Measurements from ENCODE around the gene KRT33A. TPM values are rescaled to one million over a fixed set of nuclear protein-coding genes. Genes with fewer than 3 reads are reported as not detected.

KRT33A gene
- total and polyA plus RNA-seq, 2 of the 8 experiments (the other 6 are each of a cell fraction or from before 2014, with no cell fraction given) = not detected

DNA sequence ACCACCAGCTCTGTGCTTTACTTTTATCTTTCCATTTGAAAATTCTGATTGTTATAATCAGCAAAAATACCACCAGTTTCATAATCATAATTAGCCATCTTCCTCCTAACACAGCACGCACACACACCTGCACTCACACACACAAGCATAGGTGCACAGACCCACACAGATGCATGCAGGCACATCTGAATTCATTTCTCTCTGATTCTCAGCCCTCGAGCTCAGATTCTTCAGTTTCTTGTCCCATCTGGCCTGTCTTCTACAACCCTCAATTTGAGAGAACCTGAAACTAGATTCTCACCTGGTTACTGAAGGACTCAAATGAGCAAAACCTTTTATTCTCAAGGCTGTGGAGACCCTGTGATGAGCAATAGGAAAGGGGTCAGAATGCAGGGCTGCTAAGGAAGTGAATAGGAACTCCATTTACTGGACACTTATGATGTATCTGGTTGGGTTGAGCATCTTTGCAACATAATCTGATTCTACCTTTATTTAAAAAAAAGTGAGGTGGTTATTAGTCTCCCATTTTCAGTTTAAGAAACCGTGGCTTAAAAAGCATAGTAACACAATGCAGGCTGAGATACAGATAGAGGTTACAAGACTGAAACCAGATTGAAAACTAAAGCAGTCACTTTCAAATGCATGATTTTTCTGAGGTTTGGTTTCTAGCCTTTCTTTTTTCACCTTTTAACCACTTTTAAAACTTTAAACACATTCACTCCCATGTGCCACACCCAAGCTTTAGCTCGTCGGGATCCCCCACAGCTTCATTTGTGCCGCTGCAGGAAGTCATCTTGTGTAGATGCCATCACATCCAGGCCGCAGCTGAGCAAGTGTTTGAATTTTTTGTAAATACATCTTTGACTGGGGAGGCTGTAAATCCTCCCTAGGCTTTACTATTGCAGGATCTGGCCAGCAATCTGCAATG is 9.4 kb downstream of the KRT33A start (continued):
- TF ChIP-seq MAX (IDR thresholded peaks at IDR 0.05) (no peak), CEBPB (IDR thresholded peaks at IDR 0.05; ENCODE audit: low read depth, low read length) (no peak), SP1 (IDR thresholded peaks at IDR 0.05; ENCODE audit: low read depth, low read length) (no peak), SRF (IDR thresholded peaks at IDR 0.05; ENCODE audit: low read depth, low read length) (no peak), KDM1A (IDR thresholded peaks at IDR 0.05; ENCODE audit: borderline replicate concordance, low read length) (no peak), CHD1 (IDR thresholded peaks at IDR 0.05; ENCODE audit: low read depth, low read length) (no peak), SIX5 (IDR thresholded peaks at IDR 0.05; ENCODE audit: low read depth, low read length) (no peak)

All from H1 (cell line).